Lower leg skin (tissue), 3 donors: ENCODE data around the gene CTNND2.

Experiments used
- POLR2A ChIP-seq, 2 donors: fragments of 450-650 bp; IDR thresholded peaks; one replicate each; pipeline ENCODE4 v1.6.1; 2016 to 2017; ENCODE audit warnings: antibody characterized with exemption in 2 of 2, mild to moderate bottlenecking in 1 of 2, moderate library complexity in 1 of 2
- TF ChIP-seq, protein P1 (sequence below), 3 donors: fragments of 450-650 bp; IDR thresholded peaks; one replicate each; pipeline ENCODE4 v1.5.1; 2016; ENCODE audit warnings: antibody characterized with exemption in 3 of 3, mild to moderate bottlenecking in 3 of 3, moderate library complexity in 2 of 3

DNA sequence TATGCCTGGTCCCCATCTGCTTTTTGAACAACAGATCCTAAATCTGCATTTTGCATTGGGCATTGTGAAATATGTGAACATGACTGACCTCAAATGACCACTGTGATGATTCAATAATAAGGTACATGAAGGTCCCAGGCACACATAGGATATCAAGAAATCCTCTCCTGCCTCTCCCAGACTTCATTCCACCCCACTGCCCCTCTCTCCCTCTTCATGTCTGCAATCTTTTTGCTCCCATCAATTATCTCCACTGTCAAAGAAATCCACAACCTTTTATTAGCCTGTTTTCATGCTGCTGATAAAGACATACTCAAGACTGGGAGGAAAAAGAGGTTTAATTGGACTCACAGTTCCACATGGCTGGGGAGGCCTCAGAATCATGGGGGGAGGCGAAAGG, 476.7 kb downstream of the CTNND2 start:
- no peak for TF ChIP-seq POLR2A (IDR thresholded peaks at IDR 0.05)
- TF ChIP-seq, protein P1, sequence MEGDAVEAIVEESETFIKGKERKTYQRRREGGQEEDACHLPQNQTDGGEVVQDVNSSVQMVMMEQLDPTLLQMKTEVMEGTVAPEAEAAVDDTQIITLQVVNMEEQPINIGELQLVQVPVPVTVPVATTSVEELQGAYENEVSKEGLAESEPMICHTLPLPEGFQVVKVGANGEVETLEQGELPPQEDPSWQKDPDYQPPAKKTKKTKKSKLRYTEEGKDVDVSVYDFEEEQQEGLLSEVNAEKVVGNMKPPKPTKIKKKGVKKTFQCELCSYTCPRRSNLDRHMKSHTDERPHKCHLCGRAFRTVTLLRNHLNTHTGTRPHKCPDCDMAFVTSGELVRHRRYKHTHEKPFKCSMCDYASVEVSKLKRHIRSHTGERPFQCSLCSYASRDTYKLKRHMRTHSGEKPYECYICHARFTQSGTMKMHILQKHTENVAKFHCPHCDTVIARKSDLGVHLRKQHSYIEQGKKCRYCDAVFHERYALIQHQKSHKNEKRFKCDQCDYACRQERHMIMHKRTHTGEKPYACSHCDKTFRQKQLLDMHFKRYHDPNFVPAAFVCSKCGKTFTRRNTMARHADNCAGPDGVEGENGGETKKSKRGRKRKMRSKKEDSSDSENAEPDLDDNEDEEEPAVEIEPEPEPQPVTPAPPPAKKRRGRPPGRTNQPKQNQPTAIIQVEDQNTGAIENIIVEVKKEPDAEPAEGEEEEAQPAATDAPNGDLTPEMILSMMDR (IDR thresholded peaks at IDR 0.05), result no peak
